Astrocyte (in vitro differentiated cells and primary cell): ENCODE measurements around the gene AP5M1. TPM values are rescaled to one million over a fixed set of nuclear protein-coding genes. Genes with fewer than 3 reads are reported as not detected.

Experiments used
- DNase-seq: peaks from one replicate; pipeline ENCODE4 v3.0.0-alpha.2; 2010; ENCODE audit warnings: low read depth
- FAIRE-seq: peaks from 2 replicates; lab custom pipeline; 2011; peaks lifted over from hg19 to GRCh38; lab: Jason Lieb, UNC
- H2AFZ ChIP-seq: 2 replicates; pipeline ENCODE4 v1.6.0; 2012; ENCODE audit warnings: low read depth, low read length, inconsistent platforms
- H3K27ac ChIP-seq: 2 replicates; pipeline ENCODE4 v1.5.1; 2011; ENCODE audit warnings: low read depth, low read length, inconsistent platforms
- H3K27me3 ChIP-seq: 2 replicates; pipeline ENCODE4 v1.6.0; 2011; ENCODE audit warnings: low read length, inconsistent platforms; ENCODE audit not compliant: insufficient read depth
- H3K36me3 ChIP-seq: 2 replicates; pipeline ENCODE4 v1.5.1; 2011; ENCODE audit warnings: low read length, inconsistent platforms; ENCODE audit not compliant: insufficient read depth
- H3K4me1 ChIP-seq: 2 replicates; pipeline ENCODE4 v1.5.1; 2011; ENCODE audit warnings: low read length, inconsistent platforms; ENCODE audit not compliant: insufficient read depth
- H3K4me2 ChIP-seq: 2 replicates; pipeline ENCODE4 v1.6.0; 2012; ENCODE audit warnings: low read length, inconsistent platforms
- H3K4me3 ChIP-seq: 2 replicates; pipeline ENCODE4 v1.5.1; 2011; ENCODE audit warnings: low read depth, mild to moderate bottlenecking, low read length, inconsistent platforms; ENCODE audit not compliant: insufficient read depth
- H3K79me2 ChIP-seq: 2 replicates; pipeline ENCODE4 v1.6.0; 2012; ENCODE audit warnings: mild to moderate bottlenecking, low read length, inconsistent platforms; ENCODE audit not compliant: insufficient read depth
- H3K9ac ChIP-seq: 2 replicates; pipeline ENCODE4 v1.6.0; 2012; ENCODE audit warnings: mild to moderate bottlenecking, low read length, inconsistent platforms
- H3K9me3 ChIP-seq: 2 replicates; pipeline ENCODE4 v1.5.1; 2012; ENCODE audit warnings: low read depth, mild to moderate bottlenecking, low read length, inconsistent platforms; ENCODE audit not compliant: insufficient read depth
- H4K20me1 ChIP-seq: 2 replicates; pipeline ENCODE4 v1.6.0; 2012; ENCODE audit warnings: low read length, inconsistent platforms; ENCODE audit not compliant: insufficient read depth
- H3K27ac Mint-ChIP-seq: one replicate; pipeline ENCODE4 v1.8.0; 2021; ENCODE audit warnings: mild to moderate bottlenecking, mixed read lengths; ENCODE audit not compliant: unreplicated experiment
- H3K27me3 Mint-ChIP-seq: one replicate; pipeline ENCODE4 v1.8.0; 2021; ENCODE audit warnings: low read depth, mixed read lengths; ENCODE audit not compliant: unreplicated experiment
- H3K36me3 Mint-ChIP-seq: one replicate; pipeline ENCODE4 v1.8.0; 2021; ENCODE audit warnings: low read depth, mixed read lengths; ENCODE audit not compliant: unreplicated experiment
- H3K4me1 Mint-ChIP-seq: one replicate; pipeline ENCODE4 v1.8.0; 2021; ENCODE audit warnings: low read depth, mixed read lengths; ENCODE audit not compliant: unreplicated experiment
- H3K4me3 Mint-ChIP-seq: one replicate; pipeline ENCODE4 v1.8.0; 2021; ENCODE audit warnings: mild to moderate bottlenecking, moderate library complexity, mixed read lengths; ENCODE audit not compliant: unreplicated experiment
- H3K9me3 Mint-ChIP-seq: one replicate; pipeline ENCODE4 v1.8.0; 2021; ENCODE audit warnings: mild to moderate bottlenecking, mixed read lengths; ENCODE audit not compliant: unreplicated experiment
- CTCF ChIP-seq: IDR thresholded peaks from 2 replicates; pipeline ENCODE4 v1.5.1; 2011; ENCODE audit warnings: low read depth, mild to moderate bottlenecking, inconsistent platforms, low read length, moderate library complexity; ENCODE audit not compliant: insufficient read depth
- EZH2 ChIP-seq: IDR thresholded peaks from 2 replicates; pipeline ENCODE4 v1.6.1; 2012; ENCODE audit warnings: mild to moderate bottlenecking, low read length, inconsistent platforms; ENCODE audit not compliant: insufficient read depth
- total RNA-seq: library from RNA; stranded (reverse); gene quantifications from 2 replicates; pipeline ENCODE4 v1.2.1, GENCODE V29; 2021

AP5M1 gene
- total RNA-seq, 1 donor from 2014 or later, result 61.1 TPM

- no peak overlapping the region for H3K27ac ChIP-seq
- no peak overlapping the region for H2AFZ ChIP-seq
- no peaks in the 10 kb centered on the region for H3K4me1 ChIP-seq
- peak overlapping the region; percentile 2 for H3K4me2 ChIP-seq
- H3K9ac ChIP-seq, result no peak overlapping the region
- no peaks in the 10 kb centered on the region for H3K27me3 Mint-ChIP-seq
- DNase-seq (no peak), FAIRE-seq (no peak)
- no peaks in the 10 kb centered on the region for H3K27me3 ChIP-seq
- H3K27ac Mint-ChIP-seq, result no peak overlapping the region
- H3K79me2 ChIP-seq, result peaks cover 98% of the 10 kb centered on the region
- H3K4me3 ChIP-seq, result no peak overlapping the region
- peaks cover 76% of the 10 kb centered on the region for H4K20me1 ChIP-seq
- H3K4me1 Mint-ChIP-seq, result peaks cover 12% of the 10 kb centered on the region
- peaks cover 7% of the 10 kb centered on the region for H3K36me3 Mint-ChIP-seq
- H3K9me3 Mint-ChIP-seq, result no peaks in the 10 kb centered on the region
- H3K9me3 ChIP-seq, result no peaks in the 10 kb centered on the region
- H3K4me3 Mint-ChIP-seq, result no peak overlapping the region
- no peaks in the 10 kb centered on the region for H3K36me3 ChIP-seq
- TF ChIP-seq CTCF (no peak), EZH2 (no peak)
Observed at GRCh38 chr14:57259672-57260071, 9.1 kb upstream of the AP5M1 start.

GRCh38 chr14:57261604-57262003 lies 7.2 kb upstream of the AP5M1 start:
- no peaks in the 10 kb centered on the region for H3K9me3 ChIP-seq
- Mint-ChIP-seq H3K27ac (no peak overlapping the region), H3K27me3 (no peaks in the 10 kb centered on the region), H3K4me1 (peaks cover 16% of the 10 kb centered on the region), H3K4me3 (no peak overlapping the region), H3K36me3 (peaks cover 4% of the 10 kb centered on the region), H3K9me3 (no peaks in the 10 kb centered on the region)
- no peak overlapping the region for H3K27ac ChIP-seq
- DNase-seq, result no peak
- no peak for FAIRE-seq
- H3K4me2 ChIP-seq, result no peak overlapping the region
- no peaks in the 10 kb centered on the region for H3K36me3 ChIP-seq
- no peak overlapping the region for H2AFZ ChIP-seq
- TF ChIP-seq CTCF (no peak), EZH2 (no peak)
- no peaks in the 10 kb centered on the region for H3K27me3 ChIP-seq
- H3K79me2 ChIP-seq, result peaks cover 98% of the 10 kb centered on the region
- no peak overlapping the region for H3K4me3 ChIP-seq
- H4K20me1 ChIP-seq, result peaks cover 65% of the 10 kb centered on the region
- H3K9ac ChIP-seq, result no peak overlapping the region
- no peaks in the 10 kb centered on the region for H3K4me1 ChIP-seq

GRCh38 chr14:57262117-57262516 lies 6.7 kb upstream of the AP5M1 start:
- Histone ChIP-seq H4K20me1 (peaks cover 64% of the 10 kb centered on the region), H3K4me2 (no peak overlapping the region)

More at GRCh38 chr14:57262117-57262516, 6.7 kb upstream of the AP5M1 start:
- H3K27ac ChIP-seq, result no peak overlapping the region
- H3K79me2 ChIP-seq, result peaks cover 98% of the 10 kb centered on the region
- H3K36me3 ChIP-seq, result no peaks in the 10 kb centered on the region
- Mint-ChIP-seq H3K9me3 (no peaks in the 10 kb centered on the region), H3K36me3 (peaks cover 4% of the 10 kb centered on the region), H3K27me3 (no peaks in the 10 kb centered on the region), H3K4me3 (no peak overlapping the region), H3K4me1 (peaks cover 20% of the 10 kb centered on the region), H3K27ac (no peak overlapping the region)
- no peak overlapping the region for H3K9ac ChIP-seq
- H3K4me3 ChIP-seq, result no peak overlapping the region
- H2AFZ ChIP-seq, result no peak overlapping the region
- DNase-seq, result no peak
- no peaks in the 10 kb centered on the region for H3K4me1 ChIP-seq
- no peak for TF ChIP-seq CTCF
- TF ChIP-seq EZH2, result no peak
- H3K27me3 ChIP-seq, result no peaks in the 10 kb centered on the region
- FAIRE-seq, result no peak
- no peaks in the 10 kb centered on the region for H3K9me3 ChIP-seq
